ENCODE results near the gene INPP5F.

INPP5F gene, protein sequence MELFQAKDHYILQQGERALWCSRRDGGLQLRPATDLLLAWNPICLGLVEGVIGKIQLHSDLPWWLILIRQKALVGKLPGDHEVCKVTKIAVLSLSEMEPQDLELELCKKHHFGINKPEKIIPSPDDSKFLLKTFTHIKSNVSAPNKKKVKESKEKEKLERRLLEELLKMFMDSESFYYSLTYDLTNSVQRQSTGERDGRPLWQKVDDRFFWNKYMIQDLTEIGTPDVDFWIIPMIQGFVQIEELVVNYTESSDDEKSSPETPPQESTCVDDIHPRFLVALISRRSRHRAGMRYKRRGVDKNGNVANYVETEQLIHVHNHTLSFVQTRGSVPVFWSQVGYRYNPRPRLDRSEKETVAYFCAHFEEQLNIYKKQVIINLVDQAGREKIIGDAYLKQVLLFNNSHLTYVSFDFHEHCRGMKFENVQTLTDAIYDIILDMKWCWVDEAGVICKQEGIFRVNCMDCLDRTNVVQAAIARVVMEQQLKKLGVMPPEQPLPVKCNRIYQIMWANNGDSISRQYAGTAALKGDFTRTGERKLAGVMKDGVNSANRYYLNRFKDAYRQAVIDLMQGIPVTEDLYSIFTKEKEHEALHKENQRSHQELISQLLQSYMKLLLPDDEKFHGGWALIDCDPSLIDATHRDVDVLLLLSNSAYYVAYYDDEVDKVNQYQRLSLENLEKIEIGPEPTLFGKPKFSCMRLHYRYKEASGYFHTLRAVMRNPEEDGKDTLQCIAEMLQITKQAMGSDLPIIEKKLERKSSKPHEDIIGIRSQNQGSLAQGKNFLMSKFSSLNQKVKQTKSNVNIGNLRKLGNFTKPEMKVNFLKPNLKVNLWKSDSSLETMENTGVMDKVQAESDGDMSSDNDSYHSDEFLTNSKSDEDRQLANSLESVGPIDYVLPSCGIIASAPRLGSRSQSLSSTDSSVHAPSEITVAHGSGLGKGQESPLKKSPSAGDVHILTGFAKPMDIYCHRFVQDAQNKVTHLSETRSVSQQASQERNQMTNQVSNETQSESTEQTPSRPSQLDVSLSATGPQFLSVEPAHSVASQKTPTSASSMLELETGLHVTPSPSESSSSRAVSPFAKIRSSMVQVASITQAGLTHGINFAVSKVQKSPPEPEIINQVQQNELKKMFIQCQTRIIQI

DNA sequence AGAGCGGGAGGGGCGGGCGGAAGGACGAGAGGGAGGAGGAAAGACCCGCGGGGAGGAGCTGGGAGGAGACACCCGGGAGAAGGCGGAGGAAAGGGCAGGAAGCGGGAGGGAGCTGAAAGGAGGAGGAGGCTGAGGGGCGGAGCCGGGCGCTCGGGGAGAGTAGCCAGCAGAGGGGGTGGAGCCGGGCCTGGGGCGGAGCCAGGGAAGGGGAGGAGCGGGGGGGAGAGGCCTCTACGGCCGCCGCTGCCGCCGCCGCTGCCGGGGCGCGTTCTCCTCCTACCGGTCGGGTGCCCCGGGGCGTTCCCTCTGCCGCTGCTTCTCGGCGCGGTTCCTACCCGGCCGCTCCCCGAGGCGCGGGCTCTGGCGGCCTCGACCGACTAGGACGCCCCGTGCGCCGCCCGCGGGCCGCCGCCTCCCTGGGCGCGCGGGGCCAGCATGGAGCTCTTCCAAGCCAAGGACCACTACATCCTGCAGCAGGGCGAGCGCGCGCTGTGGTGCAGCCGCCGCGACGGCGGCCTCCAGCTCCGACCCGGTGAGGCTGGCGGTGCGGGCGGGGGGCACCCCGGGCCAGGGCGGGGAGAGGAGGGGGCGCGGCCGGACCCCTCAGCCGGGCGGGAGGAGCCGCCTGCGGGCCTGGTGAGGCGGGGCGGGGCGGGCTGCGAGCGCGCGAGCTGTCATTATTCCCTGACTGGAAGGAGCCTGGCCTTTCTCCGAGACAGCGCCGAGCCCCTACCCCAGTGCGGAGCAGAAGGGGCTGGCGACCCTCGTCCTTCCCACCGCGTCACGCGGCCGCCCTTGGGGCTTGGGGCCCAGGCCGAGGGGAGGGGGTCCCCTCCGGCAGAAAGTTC is at the start of gene INPP5F:
INPP5F (plus strand) TSS at position 223 of the 848 bp plus-strand sequence; CDS start at position 436, 213 bp downstream.
- peak; percentile 84 to 86 for ATAC-seq

DNA sequence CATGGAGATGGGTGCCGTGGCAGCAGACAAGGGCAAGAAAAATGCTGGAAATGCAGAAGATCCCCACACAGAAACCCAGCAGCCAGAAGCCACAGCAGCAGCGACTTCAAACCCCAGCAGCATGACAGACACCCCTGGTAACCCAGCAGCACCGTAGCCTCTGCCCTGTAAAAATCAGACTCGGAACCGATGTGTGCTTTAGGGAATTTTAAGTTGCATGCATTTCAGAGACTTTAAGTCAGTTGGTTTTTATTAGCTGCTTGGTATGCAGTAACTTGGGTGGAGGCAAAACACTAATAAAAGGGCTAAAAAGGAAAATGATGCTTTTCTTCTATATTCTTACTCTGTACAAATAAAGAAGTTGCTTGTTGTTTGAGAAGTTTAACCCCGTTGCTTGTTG is 48.7 kb upstream of the INPP5F start:
- no peak for ATAC-seq

DNA sequence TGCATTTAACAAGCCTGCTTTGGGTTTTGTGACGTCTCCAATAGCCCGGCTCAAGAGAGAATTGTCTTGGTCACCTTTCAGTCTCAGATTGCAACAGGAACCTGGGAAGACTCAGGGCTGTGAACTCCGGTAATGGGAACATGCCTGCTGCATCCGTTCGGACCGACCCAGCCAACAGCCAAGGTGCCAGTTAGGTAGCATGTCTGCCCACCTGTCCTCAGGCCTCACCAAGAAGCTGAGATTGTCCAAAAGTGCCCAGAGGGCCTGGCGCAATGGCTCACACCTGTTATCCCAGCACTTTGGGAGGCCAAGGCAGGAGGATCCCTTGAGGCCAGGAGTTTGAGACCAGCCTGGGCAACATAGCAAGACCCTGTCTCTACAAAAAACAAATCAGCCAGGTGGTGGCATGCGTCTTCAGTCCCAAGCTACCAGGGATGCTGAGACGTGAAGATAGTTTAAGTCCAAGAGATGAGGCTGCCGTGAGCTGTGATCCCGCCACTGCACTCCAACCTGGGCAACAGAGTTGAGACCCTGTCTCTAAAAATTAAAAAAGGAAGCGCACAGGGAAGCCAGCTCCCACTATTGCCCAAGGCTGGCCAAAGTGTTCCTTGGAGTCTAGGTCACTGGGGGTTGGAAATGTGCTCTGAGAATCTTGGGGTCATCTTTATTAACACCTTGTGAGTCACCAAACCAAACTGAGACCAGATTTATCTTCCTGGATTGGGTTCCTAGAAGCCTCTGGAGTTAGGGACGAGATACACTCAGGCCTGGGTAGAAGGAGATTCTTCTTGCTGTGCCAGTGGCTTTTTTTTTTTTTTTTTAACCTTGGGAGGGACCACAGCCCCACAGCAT is 47.7 kb upstream of the INPP5F start:
- no peak for ATAC-seq

DNA sequence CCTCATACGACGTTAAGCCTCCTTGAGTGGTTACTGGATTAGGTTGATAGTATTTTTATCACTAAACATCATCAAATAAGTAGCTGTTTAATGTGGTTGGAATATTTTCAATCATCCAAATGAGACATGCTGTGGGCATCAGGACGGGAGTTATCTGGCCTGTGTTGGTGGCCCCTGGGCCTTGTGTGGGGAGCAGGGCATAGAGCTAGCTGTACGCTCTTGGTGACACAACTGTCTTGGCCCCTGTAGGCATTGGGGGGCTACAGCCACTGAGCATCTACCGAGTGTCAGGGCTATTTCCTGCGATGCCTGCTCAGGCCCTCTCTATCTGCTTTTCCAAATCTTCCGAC is 46.4 kb upstream of the INPP5F start:
- ATAC-seq: no peak

DNA sequence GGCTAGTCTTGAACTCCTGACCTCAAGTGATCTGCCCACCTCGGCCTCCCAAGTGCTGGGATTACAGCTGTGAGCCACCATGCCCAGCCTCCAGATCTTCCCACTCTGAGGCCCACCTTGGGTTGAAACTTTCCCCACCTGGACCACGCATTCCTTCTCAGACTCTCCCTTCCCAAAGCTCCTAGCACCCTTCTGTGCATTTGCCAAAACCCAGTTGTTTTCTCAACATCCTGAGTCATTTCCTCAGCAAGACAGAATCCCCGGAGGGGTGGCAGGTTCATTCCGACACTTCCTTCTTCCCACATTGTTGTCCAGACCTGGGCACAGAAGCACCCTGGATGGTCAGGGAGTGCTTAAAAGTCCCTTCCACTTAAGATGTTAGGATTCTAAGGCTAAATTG is 45.8 kb upstream of the INPP5F start:
- no peak for ATAC-seq

DNA sequence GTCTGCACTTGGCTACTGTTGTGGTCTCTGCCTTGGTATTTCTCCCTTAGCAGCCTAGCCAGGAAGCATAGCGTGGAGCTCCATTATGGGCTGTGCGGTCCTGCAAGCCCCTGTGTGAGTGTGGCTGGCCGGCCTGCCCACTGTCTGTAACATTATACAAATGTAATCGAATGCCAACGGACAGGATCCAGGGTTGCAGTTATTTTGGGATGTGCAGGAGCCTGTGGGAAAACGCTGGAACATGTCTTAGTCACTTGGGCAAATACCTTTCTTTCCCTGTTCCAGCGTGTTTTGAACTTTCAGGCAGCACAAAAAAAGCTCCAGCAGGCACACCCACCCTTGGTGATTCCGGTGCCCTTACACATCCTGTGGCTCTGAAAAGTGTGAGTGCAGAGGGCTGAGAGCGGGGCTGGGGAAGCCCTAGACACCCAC is 45.2 kb upstream of the INPP5F start:
- no peak for ATAC-seq

DNA sequence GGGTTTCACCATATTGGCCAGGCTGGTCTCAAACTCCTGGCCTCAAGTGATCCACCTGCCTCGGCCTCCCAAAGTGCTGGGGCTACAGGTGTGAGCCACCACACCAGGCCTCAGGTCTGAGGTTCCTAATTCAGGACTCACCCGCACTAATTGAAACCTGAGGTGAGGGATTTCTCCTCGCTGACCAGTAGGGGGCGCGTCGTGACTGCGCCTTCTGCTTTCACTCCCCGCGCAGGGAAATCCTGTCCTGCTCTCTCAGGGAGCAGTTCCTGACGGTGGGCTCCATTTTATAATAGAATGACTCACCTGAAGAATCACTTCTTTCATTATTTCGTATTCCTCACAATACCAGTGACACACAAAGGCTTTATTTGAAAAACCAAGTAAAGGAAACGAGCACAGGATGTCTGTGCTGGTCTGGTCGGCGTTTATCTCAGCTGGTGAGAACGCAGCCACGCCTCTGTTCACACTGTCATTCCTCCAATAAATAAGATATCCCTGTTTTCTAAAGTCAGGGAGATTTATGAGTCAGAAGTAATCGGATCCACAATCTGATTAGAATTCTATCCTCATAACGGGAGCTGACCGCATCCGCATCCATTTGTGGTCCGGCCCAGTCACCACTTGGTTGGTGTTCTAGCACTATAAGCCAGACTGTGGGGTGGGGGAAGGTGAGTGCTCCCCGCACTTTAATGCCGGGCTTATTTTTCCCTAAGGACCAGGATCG is 39.2 kb upstream of the INPP5F start:
- ATAC-seq: peak; percentile 92 to 95

DNA sequence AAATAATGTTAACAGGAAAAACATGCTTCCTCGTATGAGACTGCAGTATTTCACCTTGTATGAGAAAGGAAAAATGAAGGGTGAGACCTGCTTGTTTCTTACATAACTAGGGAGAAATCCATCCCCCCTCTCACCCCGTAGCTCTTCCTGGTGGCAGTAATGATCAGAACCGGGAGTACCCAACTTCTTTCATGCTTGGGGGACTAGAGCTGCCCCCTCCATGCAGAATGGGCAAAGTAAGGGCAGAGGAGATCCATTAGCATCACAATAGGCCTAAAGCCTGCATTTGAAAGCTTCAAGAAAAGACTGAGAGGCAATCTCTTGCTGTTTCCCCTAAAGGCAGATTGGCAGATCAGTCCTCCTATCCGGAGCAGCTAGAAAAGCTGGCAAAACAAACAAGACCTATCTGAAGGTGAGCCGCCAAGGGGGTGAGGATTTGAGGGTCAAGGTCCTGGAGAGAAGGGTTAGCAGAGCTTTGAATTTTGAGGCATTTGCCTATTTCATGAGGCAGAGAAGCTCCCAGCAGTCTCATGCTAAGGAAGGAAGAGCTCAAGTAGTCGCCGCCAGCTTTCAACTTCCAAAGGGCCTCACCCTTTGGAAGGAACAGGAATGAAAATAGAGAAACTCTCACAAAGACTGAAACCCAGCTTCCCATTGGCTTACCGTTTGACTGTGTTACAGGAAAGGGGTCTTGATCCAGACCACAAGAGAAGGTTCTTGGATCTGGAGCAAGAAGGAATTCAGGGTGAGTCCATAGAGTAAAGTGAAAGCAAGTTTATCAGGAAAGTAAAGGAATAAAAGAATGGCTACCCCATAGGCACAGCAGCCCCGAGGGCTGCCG is 38.4 kb upstream of the INPP5F start:
- ATAC-seq: no peak

DNA sequence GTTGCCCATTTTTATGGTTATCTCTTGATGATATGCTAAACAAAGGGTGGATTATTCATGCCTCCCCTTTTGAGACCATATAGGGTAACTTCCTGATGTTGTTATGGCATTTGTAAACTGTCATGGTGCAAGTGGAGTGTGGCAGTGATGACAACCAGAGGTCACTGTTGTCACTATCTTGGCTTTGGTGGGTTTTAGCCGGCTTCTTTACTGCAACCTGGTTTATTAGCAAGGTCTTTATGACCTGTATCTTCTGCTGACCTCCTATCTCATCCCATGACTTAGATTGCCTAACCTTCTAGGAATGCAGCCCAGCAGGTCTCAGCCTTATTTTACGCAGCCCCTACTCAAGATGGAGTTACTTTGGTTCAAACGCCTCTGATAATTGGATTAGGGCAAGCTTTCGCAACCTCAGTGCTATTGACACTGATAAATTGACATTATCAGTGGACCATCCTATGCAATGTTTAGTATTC is 37.8 kb upstream of the INPP5F start:
- ATAC-seq: no peak

DNA sequence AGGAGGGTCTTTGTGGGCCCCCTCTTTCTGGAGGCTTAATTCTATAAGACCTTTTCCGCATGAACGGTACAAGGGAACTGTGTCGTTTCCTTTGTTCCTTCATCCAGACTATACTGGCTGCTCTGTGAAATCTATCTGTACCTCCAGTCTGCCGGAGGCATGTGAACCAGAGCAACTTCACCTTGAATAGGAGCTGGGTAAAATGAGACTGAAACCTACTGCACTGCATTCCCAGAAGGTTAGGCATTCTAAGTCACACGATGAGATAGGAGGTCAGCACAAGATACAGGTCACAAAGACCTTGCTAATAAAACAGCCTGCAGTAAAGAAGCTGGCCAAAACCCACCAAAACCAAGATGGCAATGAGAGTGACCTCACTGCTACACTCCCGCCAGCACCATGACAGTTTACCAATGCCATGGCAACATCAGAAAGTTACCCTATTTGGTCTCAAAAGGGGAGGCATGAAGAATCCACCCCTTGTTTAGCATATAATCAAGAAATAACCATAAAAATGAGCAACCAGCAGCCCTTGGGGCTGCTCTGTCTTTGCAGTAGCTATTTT is 36.8 kb upstream of the INPP5F start:
- no peak for ATAC-seq

DNA sequence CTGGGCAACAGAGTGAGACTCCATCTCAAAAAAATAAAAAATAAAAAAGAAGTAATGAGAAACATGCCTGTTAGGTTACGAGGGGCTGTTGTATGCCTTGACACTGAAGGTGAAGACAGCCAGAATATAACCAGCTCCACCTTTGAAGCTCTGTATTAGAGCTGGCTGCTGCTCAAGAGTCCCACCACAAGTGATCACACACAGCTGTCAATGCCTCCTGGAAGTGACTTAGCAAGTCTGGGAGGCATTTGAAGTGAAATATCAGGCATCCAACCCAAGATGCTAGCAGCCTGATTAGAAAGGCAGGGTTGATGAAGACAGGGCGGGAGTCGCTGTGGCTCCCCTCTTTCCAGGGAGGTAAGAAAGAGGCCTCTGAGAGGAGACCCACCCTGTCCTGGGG is 34.1 kb upstream of the INPP5F start:
- no peak for ATAC-seq

DNA sequence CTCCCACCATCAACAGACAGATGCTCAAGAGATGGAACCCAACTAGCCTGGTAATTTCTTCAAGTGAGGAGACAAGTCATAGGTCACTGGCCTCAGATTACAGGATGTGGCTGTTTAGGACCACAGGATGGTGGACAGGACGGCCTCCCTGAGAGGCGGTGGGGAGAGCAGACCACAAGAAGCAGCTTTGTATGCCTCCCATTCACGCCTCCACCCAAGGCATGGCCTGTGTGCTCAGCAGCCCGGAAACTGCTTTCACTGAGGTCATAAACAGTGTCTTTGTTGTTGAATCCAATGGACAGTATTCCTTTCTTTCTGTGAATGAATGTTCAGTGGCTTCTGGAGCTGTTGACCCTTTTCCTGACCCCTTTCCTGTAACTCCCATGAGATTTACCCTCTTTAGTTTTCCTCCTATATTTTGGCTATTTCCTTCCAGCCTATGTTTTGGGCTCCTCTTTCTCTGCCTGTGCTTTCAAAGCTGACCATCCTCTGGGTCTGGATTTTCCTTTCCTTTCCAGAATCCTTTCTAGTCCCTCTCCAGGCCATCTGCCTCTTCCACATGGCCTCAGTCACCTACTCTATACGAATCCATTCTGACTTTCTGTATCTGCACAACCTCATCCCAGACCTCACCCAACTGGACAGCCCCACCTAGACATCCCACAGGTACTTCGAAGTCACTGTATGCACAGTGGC is 32.4 kb upstream of the INPP5F start:
- ATAC-seq: peak in 1 of 2 donors; percentile 53

DNA sequence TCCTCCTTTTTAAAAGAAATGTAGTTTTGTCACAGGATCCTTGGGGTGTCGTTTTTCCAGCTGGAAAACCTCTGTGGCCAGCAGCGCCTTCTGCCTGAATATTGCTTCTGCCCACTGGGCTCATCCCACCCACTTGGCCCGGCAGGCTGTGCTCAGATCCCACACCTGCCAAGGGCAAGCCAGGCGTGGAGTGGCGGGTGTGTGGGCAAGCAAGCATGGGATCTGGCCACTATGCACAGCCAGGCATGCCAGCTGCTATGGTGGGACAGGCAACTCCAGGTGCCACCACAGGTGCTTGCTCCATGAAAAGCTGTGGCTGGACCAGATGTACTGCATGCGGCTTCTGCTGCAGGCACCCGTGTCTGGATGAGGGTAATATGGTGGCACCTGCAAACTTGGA is 31.2 kb upstream of the INPP5F start:
- no peak for ATAC-seq

DNA sequence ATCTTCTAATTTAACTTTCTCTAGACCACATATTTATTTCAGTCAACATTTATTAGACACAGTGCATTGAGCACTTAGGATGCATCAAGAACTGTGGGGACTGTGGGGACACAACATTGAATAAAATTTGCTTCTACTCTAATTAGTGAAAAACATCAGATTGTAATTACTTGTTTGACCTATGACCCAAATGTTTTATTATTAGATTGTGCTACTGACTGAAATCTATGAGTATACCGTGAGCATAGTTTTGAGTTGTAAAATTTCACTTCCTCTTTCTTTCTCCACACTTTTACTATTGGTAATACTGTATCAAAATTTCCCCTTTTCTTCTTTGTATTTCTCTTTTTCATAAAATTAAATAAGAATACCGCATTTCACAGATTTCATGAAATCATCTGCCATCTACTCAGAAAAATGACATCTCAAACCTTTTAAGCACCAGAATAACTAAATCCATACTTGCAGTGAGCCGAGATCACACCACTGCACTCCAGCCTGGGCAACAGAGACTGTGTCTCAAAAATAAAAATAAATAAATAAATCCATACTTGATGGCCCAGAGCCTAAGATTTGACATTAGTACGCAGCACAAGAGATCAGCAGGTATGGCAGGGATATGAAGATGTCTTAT is 25.4 kb upstream of the INPP5F start:
- peak; percentile 44 to 52 for ATAC-seq

DNA sequence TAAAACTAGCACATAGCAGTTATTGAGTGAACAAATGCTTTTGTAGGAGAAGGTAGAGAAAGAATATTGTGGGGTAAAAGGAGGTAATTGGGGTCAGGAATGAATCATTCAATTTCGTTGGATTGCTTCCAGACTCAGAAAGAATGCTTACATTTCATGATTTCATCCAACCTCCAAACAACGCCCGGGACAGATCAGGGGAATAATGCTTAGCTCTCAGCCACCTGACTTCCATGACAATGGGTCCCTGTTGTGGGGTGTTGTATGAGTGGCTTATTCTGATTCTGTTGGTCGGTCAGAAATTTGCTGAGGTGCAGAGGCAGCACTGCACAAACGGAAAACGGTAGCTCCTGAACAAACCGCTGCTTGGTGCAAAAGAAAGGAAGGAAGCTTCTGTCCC is 24.0 kb upstream of the INPP5F start:
- ATAC-seq: no peak

DNA sequence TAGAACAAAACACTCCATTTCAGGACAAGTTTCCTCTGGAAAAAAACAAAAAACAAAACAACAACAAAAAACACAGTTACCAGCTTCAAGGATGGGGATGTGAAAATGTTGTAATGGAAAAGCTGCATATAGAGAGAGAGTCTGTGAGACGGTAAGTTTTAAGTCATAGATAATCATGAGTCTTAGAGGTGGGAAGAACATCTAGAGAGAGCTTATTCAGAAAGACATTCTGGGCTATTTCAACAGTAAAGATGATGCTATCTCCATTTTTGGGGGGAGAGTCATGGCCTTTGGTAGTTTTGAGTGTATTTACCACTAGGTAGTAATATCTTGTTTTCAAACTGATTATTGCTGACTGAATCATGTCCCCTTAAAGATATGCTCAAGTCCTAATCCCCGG is 23.3 kb upstream of the INPP5F start:
- ATAC-seq: peak; percentile 52 to 55

DNA sequence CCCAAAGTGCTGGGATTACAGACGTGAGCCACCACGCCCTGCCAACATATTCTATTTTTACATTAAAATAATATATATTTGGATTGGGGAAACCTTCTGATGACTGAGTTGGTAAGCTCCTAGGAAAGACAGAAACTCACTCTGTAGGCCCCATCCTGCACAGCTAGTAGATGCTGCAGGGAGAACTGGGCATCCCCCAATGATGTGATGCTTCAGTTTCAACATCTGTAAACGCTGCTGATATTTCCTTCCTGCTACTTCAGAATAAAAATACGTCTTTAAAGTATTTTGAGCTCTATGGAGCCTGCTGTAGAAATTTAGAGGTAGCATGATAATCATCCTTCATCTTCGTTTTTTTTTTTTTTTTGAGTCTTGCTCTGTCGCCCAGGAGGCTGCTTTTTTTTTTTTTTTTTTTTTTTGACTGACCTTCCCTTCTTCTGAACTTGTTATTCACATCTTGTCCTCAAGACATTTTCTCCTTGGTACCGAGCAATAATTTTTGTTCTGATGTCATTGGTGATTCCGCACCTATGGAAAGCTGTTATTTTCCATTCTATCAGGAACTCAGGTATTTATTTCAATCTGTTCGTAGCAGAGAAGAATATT is 21.8 kb upstream of the INPP5F start:
- no peak for ATAC-seq

DNA sequence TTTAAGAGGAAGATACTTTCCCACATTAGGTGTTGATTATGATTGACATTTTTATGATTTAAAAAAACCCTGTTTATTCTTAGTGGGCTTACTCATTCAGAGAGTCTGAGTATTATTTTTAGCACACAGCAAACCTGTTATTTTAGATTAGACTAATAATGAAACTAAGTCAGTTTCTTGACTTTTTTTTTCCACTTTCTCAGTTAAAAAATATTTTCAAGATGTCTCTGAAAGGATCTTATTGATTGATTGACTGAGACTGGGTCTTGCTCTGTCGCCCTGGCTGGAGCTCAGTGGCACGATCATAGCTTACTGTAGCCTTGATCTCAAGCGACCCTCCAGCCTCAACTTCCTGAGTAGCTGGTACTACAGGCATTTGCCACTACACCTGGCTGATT is 20.4 kb upstream of the INPP5F start:
- peak; percentile 37 to 45 for ATAC-seq
